Coronary artery (tissue), 2 donors: ENCODE measurements around the gene CACNB2.

Experiments
- DNase-seq: peaks from one replicate; pipeline ENCODE4 v3.0.0-alpha.2; 2017; ENCODE audit warnings: low spot score
- H3K27ac ChIP-seq, 2 donors: fragments of 200-600 bp; sonication (generic); one replicate each; pipeline ENCODE4 v1.5.1; 2016 to 2019
- H3K4me3 ChIP-seq: fragments of 200-600 bp; sonication (generic); 2 replicates; pipeline ENCODE4 v1.5.1; 2016; ENCODE audit warnings: mild to moderate bottlenecking, moderate library complexity
- TF ChIP-seq, protein P1 (sequence below): fragments of 200-600 bp; sonication (generic); IDR thresholded peaks from one replicate; pipeline ENCODE4 v1.5.1; 2019; ENCODE audit warnings: antibody characterized with exemption

CACNB2 gene

DNA sequence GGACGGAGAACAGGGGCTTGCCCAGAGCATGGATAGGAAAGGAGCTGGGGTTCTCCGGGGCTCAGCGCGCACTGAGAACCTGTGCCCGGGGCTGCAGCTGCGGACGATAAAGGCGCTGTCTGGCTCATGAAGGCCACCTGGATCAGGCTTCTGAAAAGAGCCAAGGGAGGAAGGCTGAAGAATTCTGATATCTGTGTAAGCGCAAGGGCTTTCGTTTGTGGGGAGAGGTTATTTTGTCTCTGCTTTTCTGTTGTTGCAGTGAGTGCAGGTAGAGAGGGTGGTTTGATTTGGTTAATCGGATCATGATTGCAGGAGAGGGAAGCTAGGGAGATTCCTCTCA lies 260.7 kb downstream of the CACNB2 start:
- Histone ChIP-seq H3K27ac (no peak overlapping the region), H3K4me3 (no peak overlapping the region)
- TF ChIP-seq, protein P1, sequence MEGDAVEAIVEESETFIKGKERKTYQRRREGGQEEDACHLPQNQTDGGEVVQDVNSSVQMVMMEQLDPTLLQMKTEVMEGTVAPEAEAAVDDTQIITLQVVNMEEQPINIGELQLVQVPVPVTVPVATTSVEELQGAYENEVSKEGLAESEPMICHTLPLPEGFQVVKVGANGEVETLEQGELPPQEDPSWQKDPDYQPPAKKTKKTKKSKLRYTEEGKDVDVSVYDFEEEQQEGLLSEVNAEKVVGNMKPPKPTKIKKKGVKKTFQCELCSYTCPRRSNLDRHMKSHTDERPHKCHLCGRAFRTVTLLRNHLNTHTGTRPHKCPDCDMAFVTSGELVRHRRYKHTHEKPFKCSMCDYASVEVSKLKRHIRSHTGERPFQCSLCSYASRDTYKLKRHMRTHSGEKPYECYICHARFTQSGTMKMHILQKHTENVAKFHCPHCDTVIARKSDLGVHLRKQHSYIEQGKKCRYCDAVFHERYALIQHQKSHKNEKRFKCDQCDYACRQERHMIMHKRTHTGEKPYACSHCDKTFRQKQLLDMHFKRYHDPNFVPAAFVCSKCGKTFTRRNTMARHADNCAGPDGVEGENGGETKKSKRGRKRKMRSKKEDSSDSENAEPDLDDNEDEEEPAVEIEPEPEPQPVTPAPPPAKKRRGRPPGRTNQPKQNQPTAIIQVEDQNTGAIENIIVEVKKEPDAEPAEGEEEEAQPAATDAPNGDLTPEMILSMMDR: no peak
- no peak for DNase-seq

DNA sequence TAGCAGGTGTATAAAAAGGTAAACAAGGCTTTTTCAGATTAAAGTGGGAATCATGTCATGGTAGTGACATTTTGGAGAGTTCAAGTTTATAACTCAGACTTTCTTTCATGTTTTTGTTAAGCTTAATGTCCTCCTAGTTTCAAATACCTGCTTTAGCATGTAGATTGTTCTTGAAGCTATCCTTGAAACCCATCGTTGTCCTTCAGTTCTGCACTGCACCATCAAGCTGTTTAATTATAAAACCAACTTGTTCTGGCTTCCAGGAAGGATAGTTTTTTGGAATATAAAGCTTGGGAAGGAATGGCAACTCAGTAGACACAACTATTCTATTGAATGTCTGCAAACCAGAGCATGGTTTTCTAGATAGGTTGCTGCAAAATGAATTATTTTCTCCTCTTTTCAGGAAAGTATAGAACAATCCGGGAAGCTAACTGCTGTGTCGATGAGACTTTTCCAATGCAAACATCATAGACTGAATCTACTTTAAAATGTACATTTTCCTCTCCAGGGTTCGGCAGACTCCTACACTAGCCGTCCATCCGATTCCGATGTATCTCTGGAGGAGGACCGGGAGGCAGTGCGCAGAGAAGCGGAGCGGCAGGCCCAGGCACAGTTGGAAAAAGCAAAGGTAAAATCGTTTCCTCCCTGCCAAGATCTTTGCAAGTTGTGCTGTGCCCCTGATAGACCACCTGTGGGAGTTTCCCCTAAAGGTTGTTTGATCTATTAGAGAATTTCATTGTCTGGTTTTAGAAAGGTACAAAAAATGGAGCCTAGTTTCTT lies 261.4 kb downstream of the CACNB2 start:
- H3K4me3 ChIP-seq: no peak overlapping the region
- TF ChIP-seq, protein P1: no peak
- no peak for DNase-seq
- H3K27ac ChIP-seq: no peak overlapping the region

DNA sequence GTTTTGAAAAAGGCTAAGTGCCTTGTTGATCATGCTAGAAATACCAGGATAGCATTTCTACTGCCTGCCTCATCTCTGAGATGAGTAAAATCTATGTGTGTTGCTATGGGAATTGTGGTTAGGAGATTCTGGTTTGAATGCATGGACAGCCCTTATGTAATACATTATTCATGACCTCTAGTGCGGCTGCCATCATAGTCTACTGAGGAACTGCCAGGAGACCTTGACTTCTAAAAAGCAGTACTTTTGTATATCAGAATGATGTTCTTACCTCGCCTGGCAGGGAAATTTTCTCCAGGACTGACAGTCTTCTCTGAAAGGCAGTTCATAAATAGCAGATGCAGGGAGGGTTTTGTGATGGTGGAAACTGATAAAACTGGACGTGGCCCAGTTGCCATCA lies 262.6 kb downstream of the CACNB2 start:
- TF ChIP-seq, protein P1: no peak
- Histone ChIP-seq H3K4me3 (no peak overlapping the region), H3K27ac (no peak overlapping the region)
- no peak for DNase-seq

DNA sequence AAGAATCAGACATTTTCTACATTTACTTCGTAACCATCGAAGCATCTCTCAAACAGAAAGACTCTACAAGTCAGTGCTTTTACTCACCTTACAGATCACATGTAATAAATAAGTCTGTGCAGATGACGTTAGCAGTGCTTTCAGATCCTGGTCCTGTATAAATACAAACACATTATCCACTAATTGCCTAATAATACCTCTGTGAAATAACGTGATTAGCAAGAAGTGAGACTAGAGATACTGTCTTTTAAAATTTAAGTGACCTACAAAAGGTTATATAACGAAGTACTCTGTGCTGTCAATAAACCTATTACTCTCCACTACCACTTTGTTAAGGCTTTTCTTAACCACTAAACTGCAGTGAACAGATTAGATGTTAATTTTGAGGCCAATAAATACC lies 264.3 kb downstream of the CACNB2 start:
- TF ChIP-seq, protein P1: no peak
- DNase-seq: no peak
- Histone ChIP-seq H3K4me3 (no peak overlapping the region), H3K27ac (no peak overlapping the region)

DNA sequence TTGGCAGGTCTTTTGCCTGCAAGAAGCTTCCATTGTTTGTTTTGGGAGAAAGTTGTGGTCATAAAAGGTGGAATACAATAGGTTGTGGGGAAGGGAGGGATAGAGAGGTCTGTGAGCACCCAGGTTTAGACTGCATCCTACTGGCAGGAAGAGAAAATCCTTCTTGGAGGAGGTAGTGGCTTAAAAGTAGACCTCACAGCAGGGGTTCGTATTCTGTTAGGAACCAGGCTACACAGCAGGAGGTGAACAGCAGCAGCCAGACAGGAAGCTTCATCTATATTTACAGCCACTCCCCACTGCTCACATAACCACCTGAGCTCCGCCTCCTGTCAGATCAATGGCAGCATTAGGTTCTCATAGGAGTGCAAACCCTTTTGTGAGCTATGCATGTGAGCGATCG lies 265.9 kb downstream of the CACNB2 start:
- no peak overlapping the region for H3K4me3 ChIP-seq
- DNase-seq: no peak
- TF ChIP-seq, protein P1: no peak
- H3K27ac ChIP-seq: no peak overlapping the region

DNA sequence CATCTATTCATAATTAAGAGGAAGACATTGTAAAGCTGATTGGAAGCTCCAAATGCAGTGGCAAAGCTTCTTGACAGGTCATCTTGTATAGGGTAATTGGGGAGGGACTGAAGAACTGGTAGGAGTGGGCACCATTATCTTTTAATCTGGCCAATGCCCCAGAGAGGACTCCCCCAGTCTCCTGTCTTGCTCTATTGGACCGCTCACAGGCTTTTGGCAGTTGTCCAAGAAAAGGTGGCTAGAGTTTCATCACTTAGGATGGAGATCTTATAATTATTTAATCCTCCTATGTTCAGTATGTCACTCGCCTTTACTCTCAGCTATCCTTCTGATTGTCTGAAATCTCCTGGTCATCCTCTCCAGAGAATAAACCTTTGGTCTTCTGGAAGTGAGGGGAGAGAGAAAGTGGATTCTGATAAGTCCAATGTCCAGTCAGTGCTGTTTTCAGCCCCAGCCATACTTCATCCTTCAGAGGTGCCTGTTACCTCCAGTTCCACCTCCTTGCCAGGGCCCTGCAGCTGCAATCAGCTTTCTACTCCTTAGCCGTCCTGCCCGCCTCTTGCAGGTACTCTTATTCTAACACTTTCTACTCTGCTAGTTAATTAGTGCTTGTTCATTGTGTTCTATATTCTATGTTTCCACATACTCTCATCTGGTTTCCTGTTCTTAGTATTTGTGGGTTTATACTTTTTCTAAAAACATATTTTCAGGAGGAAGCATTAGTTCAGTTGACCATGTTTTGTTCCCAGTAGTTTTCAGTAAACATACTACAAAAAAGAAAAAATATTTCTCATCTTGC lies 269.6 kb downstream of the CACNB2 start:
- no peak overlapping the region for H3K27ac ChIP-seq
- no peak for DNase-seq
- TF ChIP-seq, protein P1: no peak
- H3K4me3 ChIP-seq: no peak overlapping the region

DNA sequence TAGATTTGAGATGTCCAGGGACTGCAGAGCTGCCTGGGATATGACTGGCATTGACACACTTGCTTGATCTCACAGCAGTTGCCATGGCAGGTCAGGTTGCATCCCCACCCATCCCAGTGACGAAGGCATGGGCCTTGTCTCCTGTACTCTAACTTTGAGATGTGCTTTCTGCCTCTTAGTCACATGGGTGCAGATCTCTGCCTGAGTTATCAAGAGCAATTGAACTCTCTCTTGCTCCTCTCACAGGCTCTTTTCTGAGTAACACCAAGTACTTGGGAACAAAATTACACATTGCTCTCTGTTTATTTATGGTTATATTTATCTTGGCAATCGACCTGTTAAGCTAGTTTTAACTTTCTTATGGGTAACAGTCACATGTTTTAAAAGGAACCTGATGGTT lies 273.8 kb downstream of the CACNB2 start:
- TF ChIP-seq, protein P1: no peak
- Histone ChIP-seq H3K27ac (peak overlapping the region in 1 of 2 donors; percentile 22), H3K4me3 (no peak overlapping the region)
- DNase-seq: no peak
